NCI-H524 (cell line): ENCODE results near the gene TNFRSF13B.
"Not testable (repeated sequence)": the region's sequence is repeated elsewhere in the genome, so short reads cannot be mapped to it uniquely, and the experiment has no call there.

Experiments used
- DNase-seq, 2 experiments: peaks; one replicate each; lab custom pipeline; 2025; lab: John Stamatoyannopoulos, UW

Gene TNFRSF13B

DNA sequence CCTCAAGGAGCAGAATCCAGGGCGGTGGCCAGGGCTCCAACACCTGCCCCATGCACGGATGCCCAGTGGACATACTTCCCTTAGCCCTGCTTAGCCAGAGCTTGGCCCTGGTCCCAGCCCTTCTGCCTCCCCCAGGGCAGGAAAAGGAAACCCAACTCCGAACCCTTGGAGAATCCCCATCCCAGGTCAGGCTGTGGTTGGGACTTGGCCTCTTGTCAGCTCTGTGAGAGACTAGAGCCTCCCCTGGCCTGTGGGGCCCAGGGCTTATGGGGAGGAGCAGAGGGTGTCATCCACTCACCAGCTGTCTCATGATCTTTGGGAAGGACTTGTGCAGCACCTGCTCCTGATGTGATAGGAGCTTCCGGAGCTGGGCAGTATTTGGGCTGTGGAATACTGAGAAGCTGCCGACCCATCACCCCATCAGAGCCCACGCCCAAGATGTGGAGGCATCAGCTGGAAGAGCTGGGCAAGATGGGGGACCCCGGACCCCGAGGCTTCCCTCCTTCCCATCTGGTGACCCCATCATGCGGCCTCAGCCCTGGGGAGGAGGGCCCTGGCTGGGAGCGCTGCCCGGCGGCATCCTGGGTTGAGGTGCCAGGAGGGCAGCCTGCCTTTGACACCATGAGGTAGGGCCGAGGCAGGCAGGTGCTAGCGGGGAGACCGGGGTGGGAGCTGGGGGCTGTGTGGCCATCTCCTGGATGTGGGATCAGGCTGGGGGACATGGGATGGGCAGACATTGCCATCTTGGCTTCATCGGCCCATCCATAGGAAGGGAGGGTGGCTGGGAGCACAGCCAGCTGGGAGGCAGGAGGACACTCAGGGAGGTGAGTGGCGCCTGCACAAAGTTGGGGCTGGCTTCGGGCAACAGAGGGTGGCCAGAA lies 45.1 kb downstream of the TNFRSF13B start:
- peak; percentile 32 to 71 for DNase-seq

DNA sequence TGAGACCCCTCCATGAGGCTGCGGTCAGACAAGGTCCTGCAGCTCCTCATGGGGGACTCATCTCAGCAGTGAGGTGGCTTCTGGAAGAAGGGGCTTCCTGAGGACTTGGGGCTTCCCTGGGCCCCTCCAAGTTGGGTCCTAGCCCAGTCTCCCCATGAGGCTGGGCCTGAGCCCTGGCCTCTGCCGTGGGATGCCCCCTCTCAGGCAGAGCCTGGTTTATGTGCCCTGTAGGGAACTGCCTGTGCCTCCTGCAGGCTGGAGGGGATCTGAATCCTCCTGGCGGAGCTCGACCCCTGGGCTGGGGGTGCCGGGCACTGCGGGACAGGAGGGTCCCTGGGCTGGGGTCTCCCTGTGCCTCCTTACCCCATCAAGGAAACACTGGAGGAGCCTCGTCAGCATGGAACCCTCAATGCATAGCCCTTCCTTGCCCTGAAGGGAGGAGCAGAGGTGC lies 45.8 kb downstream of the TNFRSF13B start:
- DNase-seq: no peak

DNA sequence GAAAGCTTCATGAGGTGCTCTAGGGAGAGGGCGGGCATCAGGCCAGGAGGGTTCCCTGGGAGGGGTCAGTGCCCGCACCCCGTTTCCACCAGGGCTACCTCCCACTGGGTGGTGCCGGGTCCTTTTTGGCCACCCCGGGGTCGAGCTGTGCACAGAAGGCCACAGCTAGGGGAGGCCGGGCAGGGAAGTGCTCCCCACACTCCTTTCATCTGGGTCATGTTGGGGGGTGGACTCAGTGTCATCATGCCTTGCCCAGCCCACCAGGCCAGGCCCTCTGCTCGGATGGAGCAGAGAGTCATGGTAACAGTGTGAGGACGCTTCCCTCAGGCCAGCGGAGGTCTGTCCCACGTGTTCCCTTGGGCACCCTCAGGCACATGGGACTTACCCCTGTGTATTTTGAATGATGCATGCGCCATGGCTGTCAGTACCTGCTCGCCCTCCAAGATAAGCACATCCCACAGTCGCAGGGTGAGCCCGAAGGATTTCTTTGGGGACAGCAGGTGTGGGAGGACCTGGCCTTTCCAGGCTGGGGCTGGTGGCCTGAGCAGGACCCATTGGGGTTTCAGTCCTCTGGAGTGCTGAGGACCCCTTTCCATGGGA lies 46.4 kb downstream of the TNFRSF13B start:
- no peak for DNase-seq

DNA sequence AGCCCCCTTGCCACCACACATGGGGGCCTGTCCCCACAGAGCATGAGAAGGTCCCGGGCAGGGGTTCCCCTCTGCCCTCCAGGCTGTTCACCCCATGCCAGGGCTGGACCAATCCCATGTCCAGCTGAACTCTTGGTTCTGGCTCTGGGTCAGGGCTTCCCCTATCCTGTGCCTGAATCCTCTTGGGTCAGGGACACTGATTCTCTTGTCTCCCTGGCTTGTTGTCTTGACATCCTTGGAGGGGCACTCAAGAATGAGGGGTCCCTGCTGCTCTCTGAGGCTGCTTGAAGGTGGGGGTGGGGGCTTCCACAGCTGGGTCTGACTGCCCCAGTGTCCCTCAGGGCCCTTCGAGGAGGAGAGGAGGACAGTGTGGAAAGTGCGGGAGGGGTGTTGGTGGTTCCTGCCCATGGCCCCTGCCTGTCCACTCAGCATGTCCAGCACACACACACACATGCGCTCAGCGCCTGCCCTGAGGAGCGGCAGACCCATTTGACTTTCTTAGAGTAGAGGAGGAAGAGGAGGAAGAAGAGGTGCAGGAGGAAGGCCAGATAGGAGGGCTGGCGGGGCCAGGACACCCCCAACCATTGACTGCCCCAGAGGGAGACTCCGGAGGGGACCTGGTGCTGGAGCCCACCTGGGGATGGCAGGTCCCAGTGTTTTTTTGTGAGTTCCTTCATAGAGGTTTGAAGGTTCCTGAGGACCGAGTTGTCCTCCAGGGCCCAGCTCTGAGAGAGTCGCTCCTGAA lies 47.0 kb downstream of the TNFRSF13B start:
- no peak for DNase-seq

DNA sequence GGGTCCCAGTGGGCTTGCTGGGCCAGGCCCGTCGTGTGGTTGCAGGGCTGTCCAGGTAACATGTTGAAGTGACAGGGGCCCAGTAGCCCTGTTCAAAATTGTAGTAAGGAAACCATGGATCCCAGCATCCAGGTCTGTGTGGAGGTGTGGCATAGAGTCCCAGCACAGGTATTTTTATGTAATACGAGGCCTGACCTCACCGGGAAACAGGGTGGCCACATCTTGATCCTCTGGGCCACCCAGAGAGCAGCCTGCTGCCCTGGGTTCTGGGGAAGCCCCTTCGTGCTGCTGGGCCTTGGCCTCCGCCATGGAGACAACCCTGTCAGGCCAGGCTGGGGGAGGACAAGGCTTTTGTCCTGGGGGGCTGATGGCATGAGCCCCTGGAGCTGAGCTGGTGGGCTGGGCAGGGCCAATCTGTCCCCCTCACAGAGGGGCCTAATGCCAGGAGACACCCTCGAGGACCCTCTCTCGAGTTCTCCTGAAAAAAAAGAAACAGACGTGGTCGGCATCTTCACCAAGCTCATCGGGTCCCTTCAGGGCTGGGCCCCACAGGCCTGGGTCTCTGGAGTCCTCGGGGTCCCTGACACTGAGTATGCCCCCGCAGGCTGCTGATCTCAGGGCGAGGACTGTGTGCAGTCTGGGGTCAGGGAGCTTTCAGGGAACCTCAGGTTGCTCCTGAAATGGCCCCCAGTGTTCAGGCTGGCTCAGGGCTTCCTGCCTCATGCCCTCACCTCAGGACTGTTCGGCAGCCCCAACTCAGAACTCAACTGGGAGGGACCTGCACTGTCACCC lies 47.8 kb downstream of the TNFRSF13B start:
- no peak for DNase-seq

DNA sequence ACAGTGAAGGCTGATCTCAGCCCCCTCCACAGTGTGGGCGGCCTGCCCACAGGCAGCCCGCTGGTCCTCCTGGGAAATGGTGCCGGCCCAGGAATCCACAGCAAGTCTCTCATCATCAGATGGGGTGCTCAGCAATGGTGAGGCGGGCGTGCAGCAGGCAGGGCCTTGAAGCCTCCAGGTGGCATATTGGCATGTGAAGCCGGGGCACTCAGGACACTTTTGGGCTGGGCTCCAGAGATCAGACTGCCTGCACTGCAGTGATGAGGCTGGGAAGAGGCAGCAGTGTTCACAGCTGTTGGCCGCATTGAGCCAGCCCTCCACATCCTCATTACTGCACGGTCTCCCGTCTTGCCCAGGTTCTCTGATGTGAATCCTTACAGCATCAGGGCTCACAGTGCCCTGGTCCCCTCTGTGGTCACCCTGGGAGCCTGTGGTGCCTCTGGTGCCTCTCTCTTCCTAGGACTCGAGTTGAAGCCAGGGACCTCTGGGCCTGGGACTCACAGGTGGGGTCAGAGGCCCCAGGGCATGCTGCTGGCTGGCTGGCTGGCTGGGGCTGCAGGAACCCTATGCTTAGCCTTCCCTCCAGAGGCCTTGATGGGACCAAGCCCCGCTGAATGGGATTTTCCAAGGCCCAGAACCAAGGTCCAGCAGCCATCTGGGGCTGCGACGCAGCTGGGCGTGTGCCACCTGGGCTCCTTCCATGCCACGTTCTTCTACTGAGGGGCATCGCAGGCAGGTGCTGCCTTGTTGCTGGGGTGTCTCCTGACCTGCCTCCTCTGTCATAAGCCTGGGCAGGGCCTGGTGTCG lies 48.6 kb downstream of the TNFRSF13B start:
- no peak for DNase-seq

DNA sequence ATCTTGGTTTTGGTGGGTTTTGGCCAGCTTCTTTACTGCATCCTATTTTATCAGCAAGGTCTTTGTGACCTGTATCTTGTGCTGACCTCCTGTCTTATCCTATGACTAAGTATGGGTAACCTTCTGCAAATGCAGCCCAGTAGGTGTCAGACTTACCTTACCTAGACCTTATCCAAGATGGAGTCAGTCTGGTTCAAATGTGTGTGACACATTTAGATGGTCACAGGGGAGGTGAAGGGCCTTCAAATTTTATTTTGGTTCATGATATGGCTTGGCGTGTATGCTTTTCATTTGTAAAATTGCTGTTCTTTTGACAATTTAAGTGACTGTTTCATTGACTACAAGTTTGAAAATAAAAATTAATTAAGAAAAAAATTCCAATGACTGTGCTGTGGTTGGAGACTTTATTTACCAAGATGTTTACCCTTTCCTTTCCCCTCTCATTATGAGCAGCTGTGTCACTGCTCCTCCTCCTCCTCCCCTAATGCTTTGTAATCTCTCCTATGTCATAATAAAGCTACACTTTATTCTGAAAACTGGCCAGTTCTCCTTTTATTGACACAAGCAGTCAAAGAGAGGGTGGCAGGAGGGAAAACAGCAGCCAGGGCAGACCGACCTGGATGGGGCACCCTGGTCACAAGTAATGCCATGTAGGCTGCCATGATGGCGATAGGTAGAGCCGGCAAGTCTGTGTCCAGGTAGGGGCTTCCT lies 49.4 kb downstream of the TNFRSF13B start:
- DNase-seq: no peak

DNA sequence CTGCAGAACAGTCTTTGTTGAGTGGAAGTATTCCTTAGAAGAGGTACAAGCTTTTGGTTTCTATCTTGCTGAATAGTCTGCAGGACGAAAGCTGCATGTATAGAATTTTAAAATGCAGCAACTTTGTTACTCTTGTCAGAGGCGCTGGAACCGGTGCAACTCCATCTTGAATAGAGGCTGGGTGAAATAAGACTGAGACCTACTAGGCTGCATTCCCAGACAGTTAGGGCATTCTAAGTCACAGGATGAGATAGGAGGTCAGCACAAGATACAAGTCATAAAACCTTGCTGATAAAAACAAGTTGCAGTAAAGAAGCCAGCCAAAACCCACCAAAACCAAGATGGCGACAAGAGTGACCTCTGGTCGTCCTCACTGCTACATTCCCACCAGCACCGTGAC lies 50.5 kb downstream of the TNFRSF13B start:
- not testable (repeated sequence) for DNase-seq

DNA sequence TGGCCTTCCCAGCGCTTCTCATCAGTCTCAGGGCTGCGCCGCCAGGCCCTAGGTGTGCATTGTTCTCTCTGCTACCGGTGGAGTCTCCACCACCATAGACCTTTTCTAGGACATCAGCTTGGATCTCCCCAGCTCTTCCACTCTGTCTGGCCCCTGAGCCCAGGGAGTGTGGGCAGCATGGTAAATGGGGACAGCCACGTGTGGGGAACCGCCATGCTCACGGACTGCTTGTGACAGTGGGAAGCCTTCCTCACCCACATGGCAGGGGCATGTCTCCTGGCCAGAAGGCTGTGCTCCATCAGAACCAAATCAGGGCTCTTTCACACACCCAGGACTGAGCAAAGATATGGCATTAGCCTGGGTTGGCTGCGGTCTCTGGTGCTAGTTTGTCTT lies 51.3 kb downstream of the TNFRSF13B start:
- DNase-seq: no peak

DNA sequence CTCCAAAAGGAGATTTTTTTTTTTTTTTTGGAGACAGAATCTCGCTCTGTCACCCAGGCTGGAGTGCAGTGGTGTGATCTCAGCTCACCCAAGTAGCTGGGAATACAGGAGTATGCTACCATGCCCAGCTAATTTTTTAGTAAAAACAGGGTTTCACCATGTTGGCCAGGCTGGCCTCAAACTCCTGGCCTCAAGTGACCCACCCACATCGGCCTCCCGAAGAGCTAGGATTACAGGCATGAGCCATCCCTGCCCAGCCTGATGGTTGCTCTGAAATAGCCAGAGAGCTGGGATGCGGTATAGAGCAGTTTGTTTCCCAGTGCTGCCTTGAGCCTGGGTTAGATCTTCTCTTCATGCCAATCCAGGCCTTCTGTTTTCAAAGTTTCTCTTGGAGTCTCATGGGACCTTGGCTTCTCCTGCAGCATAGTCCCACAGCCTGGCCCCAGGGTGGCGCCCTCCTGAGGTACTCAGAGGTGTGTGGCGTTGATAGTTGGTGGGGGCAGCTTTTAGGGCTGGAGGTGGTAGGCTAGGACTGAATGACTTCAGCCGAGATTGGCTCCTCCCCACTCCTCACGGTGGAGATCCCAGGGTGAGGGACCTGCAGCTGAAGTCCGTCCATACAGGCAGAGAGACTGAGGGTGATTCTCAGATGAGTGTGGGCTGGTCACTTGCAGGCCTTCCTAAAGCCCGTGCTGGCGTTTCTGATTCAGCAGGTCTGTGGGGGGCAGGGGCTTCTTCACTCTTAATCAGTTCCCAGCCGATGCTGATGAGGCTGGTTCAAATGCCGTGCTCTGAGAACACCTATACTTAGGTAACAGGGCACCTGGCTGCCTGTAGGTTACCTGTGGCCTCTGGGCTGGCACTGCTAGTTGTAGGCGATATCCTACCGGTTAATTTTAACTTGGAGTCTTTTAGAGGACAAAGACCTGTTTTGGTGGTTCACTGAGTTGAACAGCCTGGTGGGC lies 52.0 kb downstream of the TNFRSF13B start:
- no peak for DNase-seq

DNA sequence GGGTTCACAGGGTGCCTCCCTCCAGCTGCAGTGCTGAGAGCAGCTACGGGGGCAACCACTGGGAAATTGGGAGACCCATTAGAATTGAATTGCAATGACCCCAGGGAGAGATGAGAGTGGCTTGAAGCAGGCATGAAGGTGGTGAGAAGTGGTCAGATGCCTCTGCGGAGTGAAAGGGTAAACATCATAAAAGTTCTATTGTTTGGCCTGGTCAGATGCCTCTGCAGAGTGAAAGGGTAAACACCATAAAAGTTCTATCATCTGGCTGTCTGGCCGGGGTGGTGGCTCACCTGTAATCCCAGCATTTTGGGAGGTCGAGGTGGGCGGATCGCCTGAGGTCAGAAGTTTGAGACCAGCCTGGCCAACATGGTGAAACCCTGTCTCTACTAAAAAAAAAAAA lies 53.5 kb downstream of the TNFRSF13B start:
- DNase-seq: no peak

DNA sequence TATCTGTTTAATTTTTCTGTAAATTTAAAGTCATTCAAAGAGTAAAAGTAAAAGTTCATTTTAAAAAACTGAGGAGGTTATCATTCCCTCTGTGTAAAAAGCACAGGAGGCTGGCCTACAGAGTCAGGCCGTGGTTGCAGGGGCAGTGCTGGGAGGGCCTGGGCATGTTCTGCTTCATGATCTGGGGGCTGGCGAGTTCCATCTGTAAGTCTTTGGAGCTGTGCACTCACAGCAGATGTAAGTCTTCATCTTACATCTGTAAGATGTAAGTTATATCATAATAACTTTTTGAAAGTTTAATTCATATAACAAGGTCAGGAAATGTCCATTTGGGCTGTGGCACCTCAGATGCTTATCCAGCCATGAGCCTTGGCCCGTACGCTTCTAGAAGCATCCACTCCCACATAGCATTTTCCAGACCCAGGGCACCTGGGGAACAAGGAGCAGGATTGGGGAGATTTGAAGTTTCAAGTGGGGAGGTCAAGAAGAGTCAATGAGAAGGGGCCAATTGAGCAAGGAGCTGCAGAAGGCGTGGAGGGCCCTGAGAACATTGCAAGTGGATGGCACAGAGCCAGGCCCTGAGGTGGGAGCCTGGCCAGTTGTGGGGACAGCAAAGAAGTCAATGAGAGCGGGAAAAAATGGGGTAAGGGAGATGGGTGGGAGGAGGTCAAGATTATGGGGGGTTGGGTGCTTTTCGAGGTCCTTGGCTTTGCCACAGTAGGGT lies 54.1 kb downstream of the TNFRSF13B start:
- DNase-seq: no peak

DNA sequence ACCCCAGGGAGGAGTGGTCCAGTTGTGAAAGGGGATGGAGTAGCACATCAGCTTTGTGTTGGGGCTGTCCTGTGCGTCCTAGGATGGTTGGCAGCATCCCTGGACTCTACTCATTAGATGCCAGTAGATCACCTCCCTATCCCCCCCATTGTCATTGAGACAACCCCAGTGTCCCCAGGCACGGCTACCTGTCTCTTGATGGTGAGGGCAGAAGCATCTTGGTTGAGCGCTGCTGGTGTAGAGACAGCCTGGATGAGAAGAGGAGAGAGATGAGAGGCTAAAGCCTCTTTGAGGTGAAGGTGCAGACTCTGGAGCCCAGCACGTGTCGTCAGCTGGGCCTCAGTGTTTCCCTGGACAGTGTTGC lies 55.4 kb downstream of the TNFRSF13B start:
- DNase-seq: no peak

DNA sequence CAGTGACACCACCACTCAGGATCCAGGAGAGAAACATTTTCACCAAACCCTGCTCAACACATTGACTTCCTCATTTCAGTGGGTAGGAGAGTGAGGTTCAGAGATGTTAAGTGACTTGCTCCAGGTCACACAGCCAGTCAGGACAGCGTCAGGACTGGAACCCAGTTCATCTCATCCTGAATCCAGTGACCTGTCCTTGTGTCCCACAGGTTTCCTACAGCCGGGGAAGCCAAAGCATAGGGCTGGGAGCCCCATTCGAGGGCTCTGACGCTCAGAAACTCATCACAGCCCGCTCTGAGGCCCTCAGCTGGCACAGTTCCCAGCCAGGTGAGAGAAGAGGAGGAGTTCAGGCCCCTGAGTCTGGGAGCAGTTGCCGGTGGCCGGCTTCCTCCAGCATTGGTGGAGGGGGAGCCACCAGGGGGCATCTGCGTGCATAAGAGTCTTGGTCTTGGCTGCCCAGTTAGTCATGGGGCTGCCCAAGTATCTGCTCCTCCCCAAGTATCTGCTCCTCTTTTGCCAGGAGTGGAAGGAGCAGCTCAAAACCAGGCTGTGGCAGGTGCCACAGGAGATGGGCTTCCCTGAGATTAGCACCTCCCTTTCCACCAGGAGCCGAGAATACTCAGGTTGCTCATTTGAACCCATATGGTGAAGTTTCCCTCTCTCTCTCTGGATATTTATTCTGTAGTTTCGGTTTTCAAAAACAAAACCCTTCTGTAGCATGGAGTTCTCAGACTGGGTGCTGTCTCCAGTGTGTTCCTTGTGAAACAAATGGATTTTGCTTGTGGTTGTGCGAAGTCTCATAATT lies 56.0 kb downstream of the TNFRSF13B start:
- peak; percentile 9 to 68 for DNase-seq

DNA sequence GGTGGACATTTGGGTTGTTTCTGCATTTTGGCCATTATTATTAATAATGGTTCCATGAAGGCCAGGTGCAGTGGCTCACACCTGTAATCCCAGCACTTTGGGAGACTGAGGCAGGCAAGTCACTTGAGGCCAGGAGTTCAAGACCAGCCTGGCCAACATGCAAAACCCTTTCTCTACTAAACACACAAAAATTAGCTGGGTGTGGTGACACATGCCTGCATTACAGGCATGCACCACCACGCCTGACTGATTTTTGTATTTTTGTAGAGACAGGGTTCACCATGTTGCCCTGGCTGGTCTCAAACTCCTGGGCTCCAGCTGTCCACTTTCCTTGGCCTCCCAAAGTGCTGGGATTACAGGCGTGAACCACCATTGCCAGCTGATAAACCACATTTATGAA lies 58.5 kb downstream of the TNFRSF13B start:
- DNase-seq: no peak

DNA sequence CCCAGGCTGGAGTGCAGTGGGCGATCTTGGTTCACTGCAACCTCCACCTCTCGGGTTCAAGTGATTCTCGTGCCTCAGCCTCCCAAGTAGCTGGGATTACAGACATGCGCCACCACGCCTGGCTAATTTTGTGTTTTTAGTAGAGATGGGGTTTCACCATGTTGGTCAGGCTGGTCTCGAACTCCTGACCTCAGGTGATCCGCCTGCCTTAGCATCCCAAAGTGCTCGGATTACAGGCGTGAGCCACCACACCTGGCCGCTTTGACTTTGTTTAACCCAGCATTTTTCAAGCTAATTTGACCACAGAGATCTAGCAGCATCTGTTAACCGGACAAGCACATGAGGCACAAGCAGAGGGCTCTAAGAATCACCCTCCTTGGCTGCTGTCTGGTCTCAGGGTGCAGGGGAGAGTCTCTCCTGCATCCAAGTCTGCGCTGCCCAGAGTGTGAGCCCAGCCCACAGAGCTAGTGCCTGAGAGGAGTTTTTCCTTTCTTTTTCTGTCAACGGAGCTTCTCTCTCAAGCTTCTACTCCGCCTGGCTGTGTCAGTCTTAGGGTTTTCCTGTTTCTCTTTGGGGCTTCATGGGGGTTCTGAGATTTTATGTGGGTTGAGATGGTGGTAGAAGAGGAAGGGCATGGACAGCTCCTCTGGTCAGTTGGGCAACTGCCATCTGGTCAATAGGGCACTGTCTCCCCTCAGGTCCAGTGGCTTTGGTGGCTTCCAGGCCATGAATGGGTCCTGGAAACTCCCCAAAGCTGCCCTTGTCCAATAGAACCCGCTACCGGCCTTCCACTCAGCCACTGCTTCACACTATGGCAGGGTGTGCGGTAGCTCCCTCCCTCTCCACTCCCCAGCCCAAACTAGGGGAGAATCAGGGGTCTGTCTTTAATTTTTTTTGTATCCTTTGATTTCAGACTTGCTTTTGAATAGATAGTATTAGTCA lies 59.6 kb downstream of the TNFRSF13B start:
- no peak for DNase-seq
